HepG2 (cell line): Measurements from ENCODE around the gene RAB27B. TPM values are rescaled to one million over a fixed set of nuclear protein-coding genes. Genes with fewer than 3 reads are reported as not detected.

Source experiments
- ATAC-seq: fragments of 200-7000 bp; cut with Tn5 transposase; 3 replicates; pipeline ENCODE4 v1.9.1; 2020; ENCODE audit warnings: mild to moderate bottlenecking, moderate library complexity
- BruUV-seq: library from RNA; stranded (reverse); fragments of 400-500 nt; replicated peaks from 2 replicates; lab custom pipeline; 2021; lab: Mats Ljungman, UMichigan
- CTCF ChIA-PET: fragments of 300-600 bp; formaldehyde crosslinking; extraction: SDS; loops from one replicate; lab custom pipeline; 2021; ENCODE audit warnings: low total read pairs, inconsistent platforms, low intra/inter-chr PET ratio; lab: Yijun Ruan, JAX
- POLR2A ChIA-PET: fragments of 350-600 bp; sonication (Branson Sonifier 250); formaldehyde crosslinking; loops from one replicate; lab custom pipeline; 2020; ENCODE audit warnings: antibody characterized with exemption, inconsistent platforms; lab: Yijun Ruan, JAX
- DNase-seq: peaks from one replicate; pipeline ENCODE4 v3.0.0-alpha.2; 2015; ENCODE audit warnings: low spot score
- FAIRE-seq: peaks from 3 replicates; lab custom pipeline; 2011; peaks lifted over from hg19 to GRCh38; lab: Jason Lieb, UNC
- H2AFZ ChIP-seq: one replicate; pipeline ENCODE4 v1.6.1; 2011; ENCODE audit warnings: low read length, inconsistent platforms
- H3K27ac ChIP-seq: fragments of 300-600 bp; 3 replicates; pipeline ENCODE4 v1.8.0; 2011; ENCODE audit warnings: mixed run types, mild to moderate bottlenecking, mixed read lengths, low read length, inconsistent platforms; ENCODE audit not compliant: insufficient read depth; ENCODE audit errors: extremely low read length
- H3K27me3 ChIP-seq, 2 experiments: fragments of 200-600 bp in 1 of 2; 2 replicates in 1 of 2; 3 replicates in 1 of 2; pipeline versions ENCODE4 v1.6.0 to v1.8.0; 2011; ENCODE audit warnings: low read length in 2 of 2, mild to moderate bottlenecking in 2 of 2, moderate library complexity in 2 of 2, inconsistent platforms in 1 of 2; ENCODE audit not compliant: insufficient read depth in 2 of 2, control insufficient read depth in 1 of 2
- H3K36me3 ChIP-seq, 2 experiments: fragments of 200-600 bp in 1 of 2; replicated peaks in 1 of 2; 2 replicates in 1 of 2; 3 replicates in 1 of 2; pipeline versions ENCODE4 v1.5.1 to v1.8.0; 2011; ENCODE audit warnings: low read length in 2 of 2, inconsistent platforms in 1 of 2; ENCODE audit not compliant: insufficient read depth in 2 of 2, control insufficient read depth in 1 of 2
- H3K4me1 ChIP-seq: 2 replicates; pipeline ENCODE4 v1.5.1; 2012; ENCODE audit warnings: low read length, inconsistent platforms; ENCODE audit not compliant: insufficient read depth
- H3K4me2 ChIP-seq: 2 replicates; pipeline ENCODE4 v1.6.0; 2011; ENCODE audit warnings: low read depth, low read length, inconsistent platforms
- H3K4me3 ChIP-seq, 3 experiments: fragments of 200-600 bp in 1 of 3; sonication (generic), shearing (Covaris generic) in 1 of 3; replicated peaks in 1 of 3; 2 replicates each; pipeline ENCODE4 v1.5.1; 2011 to 2016; ENCODE audit warnings: low read length in 3 of 3, inconsistent platforms in 2 of 3, low read depth in 2 of 3, mild to moderate bottlenecking in 2 of 3, control low read depth in 1 of 3, mixed read lengths in 1 of 3; ENCODE audit not compliant: insufficient read depth in 1 of 3
- H3K79me2 ChIP-seq: one replicate; pipeline ENCODE4 v1.6.1; 2011; ENCODE audit warnings: low read length, inconsistent platforms; ENCODE audit not compliant: insufficient read depth
- H3K9ac ChIP-seq: 2 replicates; pipeline ENCODE4 v1.6.0; 2011; ENCODE audit warnings: mild to moderate bottlenecking, low read depth, low read length, inconsistent platforms; ENCODE audit not compliant: insufficient read depth
- H3K9me3 ChIP-seq: 2 replicates; pipeline ENCODE4 v1.5.1; 2012; ENCODE audit warnings: mild to moderate bottlenecking, low read length
- H4K20me1 ChIP-seq: 2 replicates; pipeline ENCODE4 v1.6.0; 2011; ENCODE audit warnings: inconsistent platforms, mild to moderate bottlenecking, low read length, moderate library complexity; ENCODE audit not compliant: insufficient read depth
- BCL3 ChIP-seq: sonication (generic); formaldehyde crosslinking; IDR thresholded peaks from 2 replicates; pipeline ENCODE4 v1.5.1; 2020; ENCODE audit warnings: mild to moderate bottlenecking, missing genetic modification reagents, moderate library complexity
- BRF2 ChIP-seq: sonication (generic); formaldehyde crosslinking; IDR thresholded peaks from 2 replicates; pipeline ENCODE4 v1.8.1; 2022; ENCODE audit warnings: mild to moderate bottlenecking, missing genetic modification reagents
- CREM ChIP-seq, 2 experiments: sonication (generic) in 1 of 2; formaldehyde crosslinking in 1 of 2; IDR thresholded peaks; 2 replicates each; pipeline versions ENCODE4 v1.4.0 to v1.6.1; 2016 to 2020; ENCODE audit warnings: antibody characterized with exemption in 1 of 2, mild to moderate bottlenecking in 1 of 2, missing genetic modification reagents in 1 of 2
- E2F5 ChIP-seq: sonication (generic); formaldehyde crosslinking; conservative IDR thresholded peaks from 2 replicates; pipeline ENCODE4 v1.4.0; 2020; ENCODE audit warnings: missing genetic modification reagents
- FOXJ3 ChIP-seq: sonication (generic); formaldehyde crosslinking; IDR thresholded peaks from 2 replicates; pipeline ENCODE4 v1.4.0; 2020; ENCODE audit warnings: missing genetic modification reagents, mild to moderate bottlenecking, borderline replicate concordance
- HMG20A ChIP-seq: IDR thresholded peaks from 2 replicates; pipeline ENCODE4 v1.6.1; 2016; ENCODE audit warnings: borderline replicate concordance
- HNF4G ChIP-seq, 2 experiments: sonication (generic) in 1 of 2; formaldehyde crosslinking in 1 of 2; IDR thresholded peaks; 2 replicates each; pipeline versions ENCODE4 v1.4.0 to v1.6.1; 2011 to 2020; ENCODE audit warnings: borderline replicate concordance in 2 of 2, low read depth in 2 of 2, mild to moderate bottlenecking in 2 of 2, low read length in 1 of 2, missing genetic modification reagents in 1 of 2, moderate library complexity in 1 of 2
- JUNB ChIP-seq: sonication (generic); formaldehyde crosslinking; IDR thresholded peaks from 2 replicates; pipeline ENCODE4 v1.8.0; 2022; ENCODE audit warnings: missing genetic modification reagents, mild to moderate bottlenecking, borderline replicate concordance
- KMT2B ChIP-seq: IDR thresholded peaks from 2 replicates; pipeline ENCODE4 v1.6.1; 2016; ENCODE audit warnings: missing genetic modification reagents, missing compliant biosample characterization
- NFIB ChIP-seq: sonication (generic); formaldehyde crosslinking; IDR thresholded peaks from 2 replicates; pipeline ENCODE4 v1.9.0; 2021; ENCODE audit warnings: missing genetic modification reagents, mild to moderate bottlenecking, borderline replicate concordance
- NR2F6 ChIP-seq, 2 experiments: IDR thresholded peaks; 2 replicates each; pipeline ENCODE4 v1.6.1; 2016; ENCODE audit warnings: antibody characterized with exemption in 1 of 2, mild to moderate bottlenecking in 1 of 2
- SRF ChIP-seq: IDR thresholded peaks from 2 replicates; pipeline ENCODE4 v1.6.1; 2011; ENCODE audit warnings: mild to moderate bottlenecking, low read depth, low read length, moderate library complexity
- ZNF251 ChIP-seq: sonication (generic); formaldehyde crosslinking; IDR thresholded peaks from 2 replicates; pipeline ENCODE4 v1.9.0; 2021; ENCODE audit warnings: mild to moderate bottlenecking, missing genetic modification reagents
- ZNF598 ChIP-seq: sonication (generic); formaldehyde crosslinking; IDR thresholded peaks from 2 replicates; pipeline ENCODE4 v1.5.1; 2020; ENCODE audit warnings: mild to moderate bottlenecking, missing genetic modification reagents, borderline replicate concordance
- ZNF710 ChIP-seq: sonication (generic); formaldehyde crosslinking; IDR thresholded peaks from 2 replicates; pipeline ENCODE4 v1.5.0; 2020; ENCODE audit warnings: mild to moderate bottlenecking, missing genetic modification reagents, borderline replicate concordance
- ZNF766 ChIP-seq: sonication (generic); formaldehyde crosslinking; IDR thresholded peaks from 2 replicates; pipeline ENCODE4 v1.5.0; 2020; ENCODE audit warnings: missing genetic modification reagents, borderline replicate concordance
- ZSCAN22 ChIP-seq: sonication (generic); formaldehyde crosslinking; IDR thresholded peaks from 2 replicates; pipeline ENCODE4 v1.4.0; 2020; ENCODE audit warnings: mild to moderate bottlenecking, missing genetic modification reagents
- whole genome bisulfite sequencing: methylation state at CpG from one replicate; pipeline ENCODE4 v1.1.6; 2017; ENCODE audit warnings: low lambda C conversion rate; 5-methylcytosine and 5-hydroxymethylcytosine counted together
- in situ Hi-C: cut with HindIII; loops from 2 replicates; pipeline ENCODE4 v1.10.0; 2017; ENCODE audit warnings: low pct_unique_long_range_greater_than_20kb; ENCODE audit not compliant: extremely low pct_ligation_motif_present
- intact Hi-C: fragments of 100-400 bp; cut with micrococcal nuclease; formaldehyde crosslinking; loops from one replicate; pipeline ENCODE4 v1.10.0; 2022; ENCODE audit not compliant: unreplicated experiment
- polyA plus RNA-seq, 8 experiments: library from polyadenylated mRNA; depleted of rRNA in 3 of 8; stranded (reverse) in 7 of 8; unstranded in 1 of 8; fragments of >200 nt; fragmentation: Illumina TruSeq in 4 of 8; extraction: Trizol in 4 of 8; gene quantifications; 2 replicates each; pipeline versions ENCODE4 v1.2.1 to v1.2.3, GENCODE V29; 2011 to 2016; ENCODE audit warnings: low read depth in 4 of 8, missing spikeins in 1 of 8, mixed read lengths in 1 of 8; ENCODE audit not compliant: insufficient read depth in 1 of 8
- total RNA-seq, 5 experiments: library from RNA; depleted of rRNA; stranded (reverse); fragments of >200 nt; fragmentation: Illumina TruSeq; extraction: Trizol; gene quantifications; 2 replicates each; pipeline ENCODE4 v1.2.3, GENCODE V29; 2016; ENCODE audit warnings: low read depth in 1 of 5

The RAB27B gene
- total and polyA plus RNA-seq, 2 of the 13 experiments (the other 11 are each of a cell fraction or from before 2014, with no cell fraction given) = not detected

GRCh38 chr18:54812885-54813284, 15.4 kb upstream of the RAB27B start:
- in situ Hi-C loops (no loop called here), intact Hi-C loops (no loop called here)
- ATAC-seq (no peak), FAIRE-seq (no peak), DNase-seq (no peak)
- ChIA-PET POLR2A (no interaction called here), CTCF (no interaction called here)
- H3K9me3 ChIP-seq = no peaks in the 10 kb centered on the region
- H3K9ac ChIP-seq = no peak overlapping the region
- H2AFZ ChIP-seq = no peak overlapping the region
- H3K27me3 ChIP-seq = no peaks in the 10 kb centered on the region
- no peaks in the 10 kb centered on the region for H4K20me1 ChIP-seq
- H3K4me1 ChIP-seq = no peaks in the 10 kb centered on the region
- H3K4me2 ChIP-seq = no peak overlapping the region
- no peak overlapping the region for H3K27ac ChIP-seq
- H3K4me3 ChIP-seq = no peak overlapping the region
- WGBS = 0% methylated on average over 2 of the region's 2 CpGs
- BruUV-seq = no TSS peak
- no peaks in the 10 kb centered on the region for H3K36me3 ChIP-seq
- no peaks in the 10 kb centered on the region for H3K79me2 ChIP-seq
- no peak for TF ChIP-seq JUNB (CRISPR knock-in tag)
- no peak for TF ChIP-seq NFIB (CRISPR knock-in tag)
- no peak for TF ChIP-seq ZNF766 (CRISPR knock-in tag)
- TF ChIP-seq E2F5 (CRISPR knock-in tag) = no peak
- TF ChIP-seq BRF2 = no peak
- TF ChIP-seq HMG20A (CRISPR knock-in tag) = no peak
- no peak for TF ChIP-seq ZNF251 (CRISPR knock-in tag)
- no peak for TF ChIP-seq ZNF598 (CRISPR knock-in tag)
- no peak for TF ChIP-seq HNF4G (IDR thresholded peaks at IDR 0.05; ENCODE audit: borderline replicate concordance, low read depth, low read length)
- no peak for TF ChIP-seq HNF4G (CRISPR knock-in tag; IDR thresholded peaks at IDR 0.05; ENCODE audit: borderline replicate concordance, low read depth)
- TF ChIP-seq BCL3 = no peak
- no peak for TF ChIP-seq ZNF710
- no peak for TF ChIP-seq CREM (IDR thresholded peaks at IDR 0.05)
- no peak for TF ChIP-seq CREM (CRISPR knock-in tag; IDR thresholded peaks at IDR 0.05)
- no peak for TF ChIP-seq NR2F6 (IDR thresholded peaks at IDR 0.05)
- TF ChIP-seq NR2F6 (CRISPR knock-in tag; IDR thresholded peaks at IDR 0.05) = no peak
- no peak for TF ChIP-seq KMT2B (CRISPR knock-in tag)
- TF ChIP-seq SRF = no peak
- TF ChIP-seq ZSCAN22 (CRISPR knock-in tag) = no peak
- no peak for TF ChIP-seq FOXJ3 (CRISPR knock-in tag)
